Right cardiac atrium (tissue), 5 donors: ENCODE results near the gene CSK. TPM values are rescaled to one million over a fixed set of nuclear protein-coding genes. Genes with fewer than 3 reads are reported as not detected.
A peak's percentile ranks its signal among the peaks of the same experiment; 100 is the strongest.
"Not testable (repeated sequence)": the region's sequence is repeated elsewhere in the genome, so short reads cannot be mapped to it uniquely, and the experiment has no call there.

Experiments used
- ATAC-seq, 2 donors: fragments of 200-7000 bp; cut with Tn5 transposase; one replicate each; pipeline versions ENCODE4 v1.8.0 to v1.9.1; 2020; ENCODE audit warnings: moderate library complexity in 2 of 2, mild to moderate bottlenecking in 1 of 2
- DNase-seq, 3 donors: peaks; one replicate each; pipeline ENCODE4 v3.0.0-alpha.2; 2020
- H3K27ac ChIP-seq: one replicate; pipeline ENCODE4 v1.5.1; 2013; ENCODE audit warnings: mild to moderate bottlenecking, low read length, control low read depth, moderate library complexity
- H3K27me3 ChIP-seq: one replicate; pipeline ENCODE4 v1.6.1; 2013; ENCODE audit not compliant: control insufficient read depth, insufficient read depth
- H3K4me1 ChIP-seq: one replicate; pipeline ENCODE4 v1.6.1; 2013; ENCODE audit warnings: low read length; ENCODE audit not compliant: control insufficient read depth, insufficient read depth
- H3K4me3 ChIP-seq: one replicate; pipeline ENCODE4 v1.5.1; 2013; ENCODE audit warnings: low read length, control low read depth
- H3K9me3 ChIP-seq: one replicate; pipeline ENCODE4 v1.6.1; 2013; ENCODE audit warnings: low read length; ENCODE audit not compliant: control insufficient read depth
- WGBS: extraction: QIAGEN DNeasy Blood & Tissue Kit; methylation state at CpG from one replicate; pipeline ENCODE4 v1.1.7; 2013; 5-methylcytosine and 5-hydroxymethylcytosine counted together
- intact Hi-C, 4 donors: fragments of 100-400 bp; cut with DNase I; formaldehyde crosslinking; loops; one replicate each; pipeline versions ENCODE4 v1.11.0 to v1.14.0; 2022 to 2023
- polyA plus RNA-seq: library from polyadenylated mRNA; stranded (reverse); fragments of 200-250 nt; gene quantifications from one replicate; pipeline ENCODE4 v1.2.3, GENCODE V29; 2013
- total RNA-seq, 4 donors: library from RNA; stranded (reverse); fragmentation: NEBNext Ultra II Directional; extraction: Animal tissue kit (Norgen Biotek cat#: 25700); gene quantifications; one replicate each; pipeline ENCODE4 v1.2.1, GENCODE V29; 2021
- donor health status: healthy with polysubstance abuse.
- donor health status: DM: no; HTN: yes; CAD: no.
- donor health status: DM: no; HTN: no; CAD: no.
- donor health status: DM: no; HTN: yes; CAD: no; lungs with severe emphysema.
- donor health status: DM: yes; HTN: yes; CAD: no.

The CSK gene
- total and polyA plus RNA-seq, 5 donors, result 44.3 to 68.3 (median 59.3) TPM

DNA sequence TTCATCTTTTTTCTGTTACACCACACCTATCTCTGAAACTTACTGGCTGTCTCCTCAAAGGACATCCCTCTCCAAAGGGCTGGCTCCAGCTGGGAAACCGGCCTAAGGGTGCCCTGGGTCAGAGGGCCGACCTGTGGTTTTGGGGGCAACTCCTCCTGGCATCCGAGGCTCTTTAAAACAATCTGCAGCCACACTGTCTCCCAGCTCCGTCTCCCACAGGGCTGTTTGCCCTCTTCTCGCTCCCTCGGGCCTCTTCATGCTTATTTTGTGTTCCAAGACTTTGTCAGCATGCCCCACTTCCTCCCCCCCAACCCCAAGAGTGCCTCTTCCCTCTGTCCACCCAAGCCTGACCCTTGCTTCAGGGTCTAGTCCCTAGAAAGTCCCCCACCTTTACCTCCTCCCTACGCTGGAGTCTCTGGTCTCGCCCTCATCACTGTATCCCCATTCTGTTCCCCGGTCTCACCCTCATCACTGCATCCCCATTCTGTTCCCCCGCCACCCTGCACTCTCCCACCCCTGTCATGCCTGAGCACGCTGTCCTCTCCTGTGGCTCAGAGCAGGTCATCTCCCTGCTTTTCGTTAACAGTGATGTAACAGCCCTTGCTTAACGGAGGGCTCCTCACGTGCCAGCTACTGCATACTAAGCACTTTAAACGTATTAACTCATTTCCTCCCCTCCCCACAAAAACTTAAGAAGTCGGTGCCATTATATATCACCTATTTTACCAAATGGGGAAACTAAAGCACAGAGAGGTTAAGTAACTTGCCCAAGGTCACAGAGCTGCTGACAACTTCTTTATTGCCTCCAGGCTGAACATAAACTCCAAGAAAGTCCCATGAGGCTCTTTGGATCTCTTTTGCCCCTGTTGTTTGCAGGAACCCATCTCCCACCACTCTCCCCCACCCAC, 1.1 kb upstream of the CSK start:
- H3K4me3 ChIP-seq, result no peak overlapping the region
- intact Hi-C loops, result loop anchor here in 2 of 4 donors (5.0 to 10.0 kb wide), 2 partner anchors 52 to 54 kb away; no protein-coding TSS in a partner anchor
- WGBS, result 57% methylated on average over 16 of the region's 16 CpGs
- DNase-seq (peak in 2 of 3 donors; percentile 25 to 62), ATAC-seq (no peak)
- no peaks in the 10 kb centered on the region for H3K9me3 ChIP-seq
- H3K4me1 ChIP-seq, result peaks cover 19% of the 10 kb centered on the region
- no peaks in the 10 kb centered on the region for H3K27me3 ChIP-seq
- H3K27ac ChIP-seq, result no peak overlapping the region

DNA sequence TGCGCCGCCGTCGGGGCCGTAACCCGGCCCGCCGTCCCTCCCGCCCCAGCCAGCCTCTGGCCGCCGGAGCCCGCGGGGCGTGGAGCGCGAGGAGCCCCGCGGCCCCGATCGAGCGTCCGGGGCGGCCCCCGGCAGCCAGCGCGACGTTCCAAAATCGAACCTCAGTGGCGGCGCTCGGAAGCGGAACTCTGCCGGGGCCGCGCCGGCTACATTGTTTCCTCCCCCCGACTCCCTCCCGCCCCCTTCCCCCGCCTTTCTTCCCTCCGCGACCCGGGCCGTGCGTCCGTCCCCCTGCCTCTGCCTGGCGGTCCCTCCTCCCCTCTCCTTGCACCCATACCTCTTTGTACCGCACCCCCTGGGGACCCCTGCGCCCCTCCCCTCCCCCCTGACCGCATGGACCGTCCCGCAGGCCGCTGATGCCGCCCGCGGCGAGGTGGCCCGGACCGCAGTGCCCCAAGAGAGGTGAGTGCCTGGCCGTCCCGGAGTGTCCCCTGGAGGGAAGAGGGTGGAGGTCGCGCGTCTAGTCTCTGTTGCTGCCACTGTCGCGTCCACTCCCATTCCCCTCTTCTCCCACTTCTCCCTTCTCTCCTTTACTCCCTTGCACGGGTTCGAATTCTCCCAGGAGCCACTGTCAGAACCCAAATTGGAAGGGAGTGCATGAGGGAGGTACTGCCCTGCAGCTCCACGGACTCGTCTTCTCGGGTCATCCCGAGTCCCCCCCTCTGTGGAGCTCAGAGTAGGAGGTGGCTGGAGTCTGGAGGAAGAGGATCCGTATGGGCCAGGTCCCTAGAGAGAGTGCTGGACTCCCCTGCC, 585 bp downstream of the CSK start:
- Histone ChIP-seq H3K27ac (peak overlapping the region; percentile 94), H3K27me3 (no peaks in the 10 kb centered on the region), H3K4me1 (peaks cover 20% of the 10 kb centered on the region), H3K9me3 (no peaks in the 10 kb centered on the region), H3K4me3 (peak overlapping the region; percentile 96)
- under 1% methylated on average over 72 of the region's 72 CpGs for WGBS
- peak; percentile 48 to 86 (median 82) for DNase-seq
- intact Hi-C loops, result loop anchor here in 2 of 4 donors (5.0 to 10.0 kb wide), 2 partner anchors 50 to 52 kb away; no protein-coding TSS in a partner anchor
- ATAC-seq, result peak; percentile 2 to 15

DNA sequence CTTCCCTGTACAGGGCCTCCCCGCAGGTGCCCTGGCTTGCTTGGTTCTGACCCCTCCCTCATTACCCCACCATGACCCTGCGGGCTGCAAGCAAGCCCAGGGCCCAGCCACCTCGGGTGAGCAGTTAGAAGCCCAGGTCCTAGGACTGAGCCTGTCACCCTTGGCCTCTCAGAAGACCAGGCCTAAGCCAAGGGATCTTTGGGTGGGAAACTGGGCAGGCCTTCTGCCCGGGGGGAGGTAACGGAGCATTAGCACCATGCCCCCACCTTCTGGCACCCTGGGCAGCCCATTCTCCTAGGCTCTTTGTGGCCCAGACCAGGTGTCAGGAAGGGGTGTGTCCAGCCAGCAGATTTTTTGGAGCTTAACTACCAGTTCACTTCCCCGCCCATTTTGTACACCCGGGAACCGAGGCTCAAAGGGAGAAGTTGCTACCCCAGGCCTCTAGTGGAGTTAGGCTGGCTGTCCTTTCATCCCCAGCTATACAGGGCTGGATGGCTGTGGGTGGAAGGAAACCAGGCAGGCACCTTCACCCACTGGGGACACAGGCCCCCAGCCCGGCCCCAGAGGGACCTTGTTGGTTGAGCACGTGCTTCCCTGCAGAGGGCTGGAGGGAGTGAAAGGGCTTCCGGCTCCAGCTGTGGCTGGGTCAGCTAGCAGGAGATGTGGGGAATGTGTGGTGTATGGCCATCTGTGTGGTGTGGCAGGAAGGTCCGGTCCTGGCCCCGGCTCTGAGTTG, 1.4 kb downstream of the CSK start:
- Histone ChIP-seq H3K4me3 (peak overlapping the region; percentile 96), H3K27ac (peak overlapping the region; percentile 61), H3K27me3 (no peaks in the 10 kb centered on the region), H3K9me3 (no peaks in the 10 kb centered on the region), H3K4me1 (peaks cover 25% of the 10 kb centered on the region)
- WGBS, result 6% methylated on average over 13 of the region's 13 CpGs
- intact Hi-C loops, result loop anchor here in 2 of 4 donors (5.0 to 10.0 kb wide), 2 partner anchors 49 to 52 kb away; no protein-coding TSS in a partner anchor
- DNase-seq (peak in 2 of 3 donors; percentile 66 to 67), ATAC-seq (peak; percentile 1 to 2)

DNA sequence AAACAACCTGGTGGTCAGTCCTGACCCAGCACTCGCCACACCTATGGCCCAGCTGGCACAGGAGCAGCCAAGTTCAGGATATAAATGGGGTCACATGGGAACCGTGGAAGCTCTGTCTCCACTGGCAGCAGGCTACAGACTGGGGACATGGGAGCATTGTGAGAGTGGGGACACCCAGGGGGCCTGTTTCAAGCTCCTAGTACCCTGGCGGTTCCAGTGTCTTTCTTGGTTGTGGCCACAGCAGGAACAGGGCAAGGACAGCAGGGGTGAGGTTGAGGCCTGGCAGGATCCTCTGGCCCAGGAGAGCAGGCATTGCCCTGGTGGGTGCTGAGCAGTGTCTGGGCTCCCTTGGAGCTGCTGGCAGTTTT, 1.9 kb downstream of the CSK start:
- peak overlapping the region; percentile 17 for H3K4me3 ChIP-seq
- no peak for DNase-seq
- H3K27ac ChIP-seq, result peak overlapping the region; percentile 26
- no peaks in the 10 kb centered on the region for H3K9me3 ChIP-seq
- no peaks in the 10 kb centered on the region for H3K27me3 ChIP-seq
- H3K4me1 ChIP-seq, result peaks cover 27% of the 10 kb centered on the region
- WGBS, result 23% methylated on average over 3 of the region's 3 CpGs
- no peak for ATAC-seq
- intact Hi-C loops, result loop anchor here in 2 of 4 donors (5.0 to 10.0 kb wide), 2 partner anchors 49 to 51 kb away; no protein-coding TSS in a partner anchor

DNA sequence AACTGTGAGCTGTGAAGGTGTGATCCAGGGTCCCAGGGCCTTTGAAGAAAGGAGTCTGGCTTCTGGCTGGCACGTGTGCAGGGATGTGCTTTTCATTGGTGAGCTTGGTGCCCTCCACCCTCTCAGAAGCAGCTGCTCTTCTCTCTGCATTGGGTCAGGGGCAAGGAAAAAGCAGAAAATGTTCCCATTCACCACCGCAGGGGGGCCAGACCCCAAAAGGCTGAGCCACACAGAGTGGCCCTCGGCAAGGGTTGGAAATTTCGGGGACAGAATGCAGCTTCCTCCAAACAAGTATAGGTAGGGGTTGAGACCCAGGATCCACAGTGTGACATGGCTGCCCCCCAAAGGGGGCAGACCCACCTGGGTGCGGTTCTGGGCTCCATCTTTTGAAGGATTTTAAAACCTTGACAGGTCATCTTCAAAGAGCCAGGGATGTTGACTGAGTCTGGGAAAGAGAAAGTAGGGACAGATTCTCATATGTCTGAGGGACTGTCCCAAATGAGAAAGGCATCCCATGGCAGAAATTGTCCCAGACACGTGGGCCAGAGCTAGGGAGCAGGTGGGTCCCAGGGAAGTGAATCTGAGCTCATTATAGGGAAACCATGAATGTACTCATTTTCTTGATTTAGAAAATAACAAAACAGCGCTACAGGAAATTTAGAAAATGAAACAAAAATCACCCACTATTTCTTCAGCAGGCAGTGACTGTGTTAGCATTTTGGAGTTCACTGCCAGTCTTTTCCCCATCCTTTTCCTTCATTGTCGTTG, 2.7 kb downstream of the CSK start:
- 59% methylated on average over 8 of the region's 8 CpGs for WGBS
- Histone ChIP-seq H3K4me3 (no peak overlapping the region), H3K9me3 (no peaks in the 10 kb centered on the region), H3K27ac (peak overlapping the region; percentile 57), H3K27me3 (no peaks in the 10 kb centered on the region), H3K4me1 (peaks cover 29% of the 10 kb centered on the region)
- intact Hi-C loops, result loop anchor here in 2 of 4 donors (5.0 to 10.0 kb wide), 2 partner anchors 48 to 50 kb away; no protein-coding TSS in a partner anchor
- DNase-seq (peak in 1 of 3 donors; percentile 11), ATAC-seq (no peak)

DNA sequence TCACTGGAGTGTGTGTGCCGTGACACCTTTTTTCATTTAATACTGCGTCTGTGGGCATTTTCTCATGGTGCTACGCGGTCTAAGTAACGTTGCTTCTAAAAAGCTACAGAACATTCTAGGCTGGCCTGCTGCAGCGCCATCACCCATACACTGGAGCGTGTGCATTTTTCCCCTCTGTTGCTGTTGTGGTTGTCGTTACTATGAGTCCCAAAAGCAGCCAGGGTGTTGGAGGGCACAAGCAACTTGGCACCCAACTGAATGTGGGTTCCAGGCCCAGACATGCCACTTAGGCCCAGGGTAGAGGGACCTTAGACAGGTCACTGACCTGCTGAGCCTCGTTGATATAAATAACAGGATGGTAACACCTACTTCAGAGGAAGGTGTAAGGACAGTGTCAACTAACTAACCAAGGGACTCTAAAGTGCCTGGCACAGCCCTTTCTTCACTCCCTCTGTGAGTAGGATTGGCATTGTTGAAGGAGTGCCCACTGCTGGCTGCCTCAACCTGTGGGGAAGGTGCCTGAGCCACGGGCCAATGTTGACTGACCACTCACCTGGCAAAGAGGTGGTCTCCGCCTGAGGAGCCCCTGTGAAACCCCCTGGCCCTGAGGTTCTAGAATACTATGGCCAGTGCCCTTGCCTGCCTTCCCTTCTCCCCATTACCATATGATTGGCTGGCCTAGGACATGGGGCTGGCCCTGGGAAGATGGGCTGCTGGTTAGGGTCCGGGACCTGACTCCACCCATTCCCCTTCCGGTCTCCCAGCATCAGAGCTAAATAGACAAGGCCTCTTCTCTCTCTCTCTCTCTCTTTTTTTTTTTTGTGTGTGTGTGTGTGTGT, 3.5 kb downstream of the CSK start:
- DNase-seq (peak in 2 of 3 donors; percentile 66), ATAC-seq (peak; percentile 10 to 27)
- intact Hi-C loops, result loop anchor here in 1 of 4 donors (10.0 kb wide), 1 partner anchor 49 kb away; no protein-coding TSS in a partner anchor

DNA sequence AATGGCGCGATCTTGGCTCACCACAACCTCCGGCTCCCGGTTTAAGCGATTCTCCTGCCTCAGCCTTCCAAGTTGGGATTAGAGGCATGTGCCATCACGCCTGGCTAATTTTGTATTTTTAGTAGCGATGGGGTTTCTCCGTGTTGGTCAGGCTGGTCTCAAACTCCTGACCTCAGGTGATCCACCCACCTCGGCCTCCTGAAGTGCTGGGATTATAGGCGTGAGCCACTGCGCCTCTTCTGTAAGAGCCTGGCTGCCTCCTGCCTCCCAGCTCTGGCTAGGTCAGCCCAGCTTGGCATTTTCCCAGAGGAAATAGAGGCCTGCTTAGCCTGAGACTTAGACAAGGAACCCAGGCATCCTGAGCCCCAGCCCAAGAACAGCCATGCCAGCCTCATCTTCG, 4.2 kb downstream of the CSK start:
- not testable (repeated sequence) for ATAC-seq
- H3K4me1 ChIP-seq, result peaks cover 38% of the 10 kb centered on the region
- intact Hi-C loops, result loop anchor here in 1 of 4 donors (10.0 kb wide), 1 partner anchor 49 kb away; no protein-coding TSS in a partner anchor

More for the DNA sequence above, 3.5 kb downstream of the CSK start:
- H3K9me3 ChIP-seq, result no peaks in the 10 kb centered on the region
- peak overlapping the region; percentile 53 for H3K27ac ChIP-seq
- peaks cover 35% of the 10 kb centered on the region for H3K4me1 ChIP-seq
- 56% methylated on average over 13 of the region's 13 CpGs for WGBS
- H3K4me3 ChIP-seq, result no peak overlapping the region
- no peaks in the 10 kb centered on the region for H3K27me3 ChIP-seq

DNA sequence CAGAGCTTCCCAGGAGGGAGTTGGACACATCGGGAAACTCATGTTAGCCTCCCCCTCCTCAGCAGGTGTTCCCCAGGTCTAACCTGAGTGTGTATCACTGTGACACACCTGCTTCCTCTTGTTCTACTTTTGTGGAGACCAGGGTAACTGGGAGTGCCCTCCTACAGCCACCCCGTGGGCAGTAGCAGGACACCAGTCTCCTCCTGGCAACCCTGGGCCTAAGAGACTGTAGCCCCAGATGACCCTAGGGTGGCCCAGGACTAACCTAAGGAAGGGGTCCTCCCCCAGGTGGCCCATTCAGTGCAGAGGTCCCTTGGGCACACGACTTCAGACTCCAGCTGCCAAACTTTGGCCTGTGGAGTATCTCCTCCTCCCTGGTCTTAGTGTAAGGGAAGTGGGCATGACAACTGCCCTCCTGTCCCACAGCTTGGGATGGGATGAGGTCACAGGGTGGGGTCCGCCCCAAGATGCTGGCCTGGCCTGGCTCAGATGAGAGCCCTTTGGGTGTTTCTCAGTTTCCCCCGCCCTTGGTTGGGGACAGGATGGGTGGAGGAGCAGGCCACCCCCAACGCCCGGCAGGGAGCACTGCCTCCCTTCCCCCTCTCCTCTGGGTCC, 4.8 kb downstream of the CSK start:
- WGBS, result 33% methylated on average over 7 of the region's 7 CpGs
- ATAC-seq (peak; percentile 13 to 53), DNase-seq (peak; percentile 72 to 85 (median 82))
- H3K4me3 ChIP-seq, result no peak overlapping the region
- intact Hi-C loops, result loop anchor here in 1 of 4 donors (10.0 kb wide), 1 partner anchor 48 kb away; no protein-coding TSS in a partner anchor
- H3K27ac ChIP-seq, result peak overlapping the region; percentile 85
- no peaks in the 10 kb centered on the region for H3K27me3 ChIP-seq
- H3K4me1 ChIP-seq, result peaks cover 38% of the 10 kb centered on the region
- H3K9me3 ChIP-seq, result no peaks in the 10 kb centered on the region

More for the DNA sequence above, 4.2 kb downstream of the CSK start:
- peak overlapping the region; percentile 85 for H3K27ac ChIP-seq
- peak in 1 of 3 donors; percentile 46 for DNase-seq
- not testable (repeated sequence) for H3K27me3 ChIP-seq, H3K9me3 ChIP-seq, H3K4me3 ChIP-seq
- WGBS, result 64% methylated on average over 12 of the region's 12 CpGs
